ENCODE results near the gene TPRN.
"Not testable (repeated sequence)": the region's sequence is repeated elsewhere in the genome, so short reads cannot be mapped to it uniquely, and the experiment has no call there.

The TPRN gene, protein sequence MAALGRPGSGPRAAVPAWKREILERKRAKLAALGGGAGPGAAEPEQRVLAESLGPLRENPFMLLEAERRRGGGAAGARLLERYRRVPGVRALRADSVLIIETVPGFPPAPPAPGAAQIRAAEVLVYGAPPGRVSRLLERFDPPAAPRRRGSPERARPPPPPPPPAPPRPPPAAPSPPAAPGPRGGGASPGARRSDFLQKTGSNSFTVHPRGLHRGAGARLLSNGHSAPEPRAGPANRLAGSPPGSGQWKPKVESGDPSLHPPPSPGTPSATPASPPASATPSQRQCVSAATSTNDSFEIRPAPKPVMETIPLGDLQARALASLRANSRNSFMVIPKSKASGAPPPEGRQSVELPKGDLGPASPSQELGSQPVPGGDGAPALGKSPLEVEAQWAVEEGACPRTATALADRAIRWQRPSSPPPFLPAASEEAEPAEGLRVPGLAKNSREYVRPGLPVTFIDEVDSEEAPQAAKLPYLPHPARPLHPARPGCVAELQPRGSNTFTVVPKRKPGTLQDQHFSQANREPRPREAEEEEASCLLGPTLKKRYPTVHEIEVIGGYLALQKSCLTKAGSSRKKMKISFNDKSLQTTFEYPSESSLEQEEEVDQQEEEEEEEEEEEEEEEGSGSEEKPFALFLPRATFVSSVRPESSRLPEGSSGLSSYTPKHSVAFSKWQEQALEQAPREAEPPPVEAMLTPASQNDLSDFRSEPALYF

DNA sequence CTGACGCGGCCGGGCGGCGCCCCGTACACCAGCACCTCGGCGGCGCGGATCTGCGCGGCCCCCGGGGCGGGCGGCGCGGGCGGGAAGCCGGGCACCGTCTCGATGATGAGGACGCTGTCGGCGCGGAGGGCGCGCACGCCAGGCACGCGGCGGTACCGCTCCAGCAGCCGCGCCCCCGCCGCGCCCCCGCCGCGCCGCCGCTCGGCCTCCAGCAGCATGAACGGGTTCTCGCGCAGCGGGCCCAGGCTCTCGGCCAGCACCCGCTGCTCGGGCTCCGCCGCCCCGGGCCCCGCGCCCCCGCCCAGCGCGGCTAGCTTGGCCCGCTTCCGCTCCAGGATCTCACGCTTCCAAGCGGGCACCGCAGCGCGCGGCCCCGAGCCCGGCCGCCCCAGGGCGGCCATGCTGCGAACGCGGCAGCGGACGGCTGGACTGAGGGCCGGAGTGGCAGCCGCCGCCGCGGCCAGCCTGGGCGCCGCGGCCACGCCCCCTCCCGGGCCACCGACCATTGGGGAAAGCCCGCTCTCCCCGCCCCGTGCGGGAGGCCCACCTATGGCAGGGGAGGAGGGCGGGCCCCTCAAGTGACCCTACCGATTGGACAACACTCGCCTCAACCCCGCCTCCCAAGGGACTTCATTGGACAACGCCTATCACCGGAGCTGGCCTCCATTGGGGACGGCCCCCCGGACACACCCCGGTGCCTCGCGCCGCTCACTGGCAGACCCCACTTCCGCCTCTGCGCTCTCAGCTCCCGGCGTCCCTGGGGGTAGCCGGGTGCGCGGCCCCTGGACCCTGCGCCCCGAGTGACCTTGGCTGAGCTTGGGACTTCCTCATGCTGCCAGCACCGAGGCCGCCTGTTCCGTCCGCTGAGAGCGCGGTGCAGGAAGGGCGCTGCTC, at the start of gene TPRN:
Gene TPRN, minus strand, starts transcription at position 431 of the 894 bp plus-strand sequence. Its CDS starts 30 bp downstream, at position 401.
- H3K4me3 ChIP-seq (ENCODE audit: low read depth, low read length) = peak within 1 kb of the TSS; percentile 53

DNA sequence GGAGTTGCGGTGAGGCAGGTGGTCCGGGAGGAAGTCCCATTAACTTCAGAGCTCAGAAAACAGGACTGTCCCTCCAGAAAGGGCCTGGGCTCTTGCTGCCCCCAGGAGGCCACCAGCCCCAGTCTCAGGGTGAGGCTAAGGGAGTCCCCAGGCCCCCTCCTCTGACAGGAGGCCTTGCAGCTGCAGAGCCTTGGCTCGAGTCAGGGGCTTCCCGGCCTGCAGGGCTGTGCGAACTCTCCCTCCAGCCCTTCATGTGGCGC, 47.3 kb upstream of the TPRN start:
- H3K4me3 ChIP-seq (ENCODE audit: low read depth, low read length) = no peak overlapping the region

DNA sequence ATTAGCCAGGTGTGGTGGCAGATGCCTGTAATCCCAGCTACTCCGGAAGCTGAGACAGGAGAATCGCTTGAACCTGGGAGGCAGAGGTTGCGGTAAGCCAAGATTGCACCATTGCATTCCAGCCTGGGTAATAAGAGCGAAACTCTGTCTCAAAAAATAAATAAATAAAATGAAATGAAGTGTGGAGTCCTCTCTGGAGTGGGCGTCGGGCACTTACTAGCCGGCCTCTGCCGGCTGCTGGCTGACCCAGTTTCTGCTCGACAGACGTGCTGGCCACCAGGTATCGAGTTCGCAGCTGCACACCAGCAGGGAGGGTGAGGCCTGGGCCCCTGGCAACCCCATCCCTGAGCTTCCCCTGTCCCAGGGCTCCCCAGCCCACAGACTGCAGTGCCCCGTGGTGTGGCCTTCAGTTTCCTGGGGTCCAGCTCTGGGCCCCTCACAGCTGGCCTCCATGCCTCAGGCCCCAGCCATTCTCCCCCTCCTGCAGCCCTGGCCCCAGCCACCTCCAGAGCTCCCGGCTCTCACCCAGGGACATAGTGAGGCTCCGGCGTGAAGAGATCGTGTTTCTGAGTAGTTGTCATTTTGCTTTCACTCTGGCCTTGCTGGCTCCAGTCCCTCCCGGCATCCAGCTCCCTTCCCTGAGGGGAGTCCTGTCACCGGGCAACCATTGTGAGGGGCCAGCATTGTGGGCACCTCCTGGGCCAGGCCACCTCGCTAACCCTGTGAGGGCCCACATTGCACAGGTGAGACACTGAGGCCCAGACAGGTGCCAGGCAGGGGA, 46.8 kb upstream of the TPRN start:
- no peak overlapping the region for H3K4me3 ChIP-seq (ENCODE audit: low read depth, low read length)

DNA sequence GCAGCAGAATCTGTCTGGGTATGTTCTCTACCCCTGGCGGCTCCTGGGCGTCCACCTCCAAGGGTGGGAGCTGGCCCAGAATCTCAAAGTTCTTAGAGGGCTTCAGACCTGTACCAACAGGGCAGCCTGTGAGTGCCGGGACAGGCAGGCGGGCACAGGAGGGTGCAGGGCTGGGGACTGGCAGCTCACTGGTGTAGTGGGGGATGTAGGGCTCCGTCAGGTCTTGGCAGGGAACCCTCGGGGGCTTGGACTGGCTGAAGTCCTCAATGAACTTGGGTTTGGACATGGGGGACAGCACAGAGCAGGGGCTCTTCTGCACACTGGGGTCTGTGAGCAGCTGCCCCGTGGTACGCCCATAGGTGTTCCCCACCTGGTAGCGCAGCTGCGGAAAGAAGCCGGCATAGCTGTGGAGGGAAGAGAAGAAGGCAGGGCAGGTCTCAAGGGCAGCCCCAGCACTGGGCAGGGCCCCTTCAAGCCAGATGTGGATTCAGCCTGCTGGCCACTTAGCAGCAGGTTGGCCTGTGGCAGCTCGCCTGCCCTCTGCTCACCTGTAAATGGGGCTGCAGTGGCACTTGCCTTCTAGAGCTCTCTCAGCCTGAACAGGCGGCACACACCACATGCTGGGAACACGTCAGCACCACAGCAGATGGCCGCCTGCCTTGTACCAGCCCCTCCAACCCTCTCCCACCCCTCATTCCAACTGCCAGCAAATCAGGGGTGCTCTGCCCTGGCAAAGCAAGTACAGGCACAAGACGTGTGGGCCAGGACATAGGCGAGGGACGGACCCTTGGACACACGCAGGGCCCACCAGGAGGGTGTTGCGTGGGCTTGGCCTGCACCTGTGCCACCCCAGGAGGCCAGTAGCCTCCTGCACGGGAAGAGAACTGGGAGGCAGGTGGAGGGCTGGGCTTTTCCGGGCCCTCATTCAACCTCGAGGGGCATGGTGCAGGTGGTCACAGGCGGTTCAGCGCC, 45.2 kb upstream of the TPRN start:
- no peak overlapping the region for H3K4me3 ChIP-seq (ENCODE audit: low read depth, low read length)

DNA sequence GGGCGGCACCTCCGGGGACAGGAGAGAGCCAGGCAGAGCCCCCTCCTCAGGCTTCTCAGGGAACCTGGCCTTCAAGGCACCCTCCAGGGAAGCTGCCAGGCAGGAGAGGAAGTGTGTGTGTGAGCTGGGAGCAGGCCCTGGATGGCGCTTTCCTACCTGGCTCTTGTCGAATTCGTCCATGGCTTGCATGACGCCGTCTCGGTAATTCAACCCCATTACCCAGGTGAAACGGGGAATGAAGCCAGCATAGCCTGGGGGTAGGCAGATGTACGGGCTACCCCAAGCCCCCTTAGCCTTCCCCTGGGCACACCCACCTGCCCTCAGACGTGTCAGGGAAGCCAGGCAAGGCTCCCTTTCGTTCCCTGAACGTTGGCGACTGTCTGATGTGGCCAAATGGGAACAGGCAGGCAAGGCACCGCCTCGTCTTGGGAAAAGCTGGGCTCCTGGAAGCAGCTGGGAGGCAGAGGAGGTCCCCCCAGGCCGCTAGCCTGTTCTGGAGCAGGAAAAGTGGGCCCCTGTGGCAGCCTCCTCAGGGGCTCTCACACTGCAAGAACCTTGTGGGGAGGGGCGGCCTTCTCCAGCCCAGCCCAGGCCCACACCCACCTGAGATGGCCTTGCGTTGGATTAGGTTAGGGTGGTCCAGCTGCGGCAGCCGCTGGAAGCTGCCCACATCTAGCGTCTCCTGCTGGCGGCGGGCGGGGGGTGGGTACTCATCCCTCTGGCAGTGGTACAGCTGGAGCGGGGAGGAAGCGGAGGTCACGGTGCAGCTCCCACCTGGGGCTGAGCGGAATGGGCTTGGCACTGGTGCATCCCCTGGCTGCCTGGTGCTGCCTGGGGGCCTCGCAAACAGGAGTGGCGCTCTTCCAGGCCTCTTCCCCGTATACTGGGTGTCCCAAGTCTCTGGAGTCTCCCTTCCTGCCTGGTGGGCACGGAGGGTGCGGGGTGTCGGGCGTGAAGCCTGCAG, 44.2 kb upstream of the TPRN start:
- H3K4me3 ChIP-seq (ENCODE audit: low read depth, low read length) = no peak overlapping the region

DNA sequence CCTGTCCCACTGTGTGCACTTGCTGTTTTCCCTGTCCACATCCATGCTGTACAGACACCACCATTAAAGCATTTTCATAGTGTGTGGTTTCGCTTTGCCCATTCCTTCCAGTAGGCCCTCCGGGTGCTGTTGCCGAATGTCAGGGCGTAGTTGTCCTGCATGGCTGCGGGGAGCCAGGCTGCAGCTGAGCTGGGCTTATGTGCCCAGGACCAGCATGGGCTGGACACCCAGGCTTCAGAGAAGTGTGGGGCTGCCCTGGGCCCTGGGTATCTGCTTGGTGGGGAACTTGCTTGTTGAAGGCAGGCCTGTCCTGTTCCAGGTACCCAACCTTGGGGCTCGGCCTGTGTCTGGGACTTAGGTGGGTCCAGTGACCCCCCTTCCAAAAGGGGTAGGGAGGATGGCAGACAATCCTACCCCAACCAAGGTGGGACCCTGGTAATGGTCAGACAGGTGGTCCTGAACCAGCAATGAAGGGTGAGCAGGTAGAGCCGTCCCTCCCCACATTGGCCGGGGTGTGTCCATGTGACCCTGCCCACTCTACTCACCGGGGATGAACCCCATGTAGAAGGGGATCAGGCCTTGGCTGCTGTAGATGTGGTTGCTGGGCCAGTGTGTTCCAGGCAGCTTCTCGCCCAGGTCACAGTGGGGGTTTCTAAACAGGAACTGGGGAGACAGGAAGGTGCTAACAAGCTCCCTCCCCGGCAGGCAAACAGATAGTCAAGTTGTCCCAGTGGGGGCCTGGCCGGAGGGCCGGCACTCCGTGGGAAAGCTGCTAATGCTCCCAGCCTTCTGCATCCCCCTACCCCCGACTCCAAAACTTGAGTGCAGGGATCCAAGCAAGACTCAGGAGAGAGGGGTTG, 43.3 kb upstream of the TPRN start:
- no peak overlapping the region for H3K4me3 ChIP-seq (ENCODE audit: low read depth, low read length)

DNA sequence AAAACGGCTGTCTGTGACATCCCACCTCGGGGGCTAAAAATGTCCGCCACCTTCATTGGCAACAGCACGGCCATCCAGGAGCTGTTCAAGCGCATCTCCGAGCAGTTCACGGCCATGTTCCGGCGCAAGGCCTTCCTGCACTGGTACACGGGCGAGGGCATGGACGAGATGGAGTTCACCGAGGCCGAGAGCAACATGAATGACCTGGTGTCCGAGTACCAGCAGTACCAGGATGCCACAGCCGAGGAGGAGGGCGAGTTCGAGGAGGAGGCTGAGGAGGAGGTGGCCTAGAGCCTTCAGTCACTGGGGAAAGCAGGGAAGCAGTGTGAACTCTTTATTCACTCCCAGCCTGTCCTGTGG, 42.7 kb upstream of the TPRN start:
- not testable (repeated sequence) for H3K4me3 ChIP-seq (ENCODE audit: low read depth, low read length)

DNA sequence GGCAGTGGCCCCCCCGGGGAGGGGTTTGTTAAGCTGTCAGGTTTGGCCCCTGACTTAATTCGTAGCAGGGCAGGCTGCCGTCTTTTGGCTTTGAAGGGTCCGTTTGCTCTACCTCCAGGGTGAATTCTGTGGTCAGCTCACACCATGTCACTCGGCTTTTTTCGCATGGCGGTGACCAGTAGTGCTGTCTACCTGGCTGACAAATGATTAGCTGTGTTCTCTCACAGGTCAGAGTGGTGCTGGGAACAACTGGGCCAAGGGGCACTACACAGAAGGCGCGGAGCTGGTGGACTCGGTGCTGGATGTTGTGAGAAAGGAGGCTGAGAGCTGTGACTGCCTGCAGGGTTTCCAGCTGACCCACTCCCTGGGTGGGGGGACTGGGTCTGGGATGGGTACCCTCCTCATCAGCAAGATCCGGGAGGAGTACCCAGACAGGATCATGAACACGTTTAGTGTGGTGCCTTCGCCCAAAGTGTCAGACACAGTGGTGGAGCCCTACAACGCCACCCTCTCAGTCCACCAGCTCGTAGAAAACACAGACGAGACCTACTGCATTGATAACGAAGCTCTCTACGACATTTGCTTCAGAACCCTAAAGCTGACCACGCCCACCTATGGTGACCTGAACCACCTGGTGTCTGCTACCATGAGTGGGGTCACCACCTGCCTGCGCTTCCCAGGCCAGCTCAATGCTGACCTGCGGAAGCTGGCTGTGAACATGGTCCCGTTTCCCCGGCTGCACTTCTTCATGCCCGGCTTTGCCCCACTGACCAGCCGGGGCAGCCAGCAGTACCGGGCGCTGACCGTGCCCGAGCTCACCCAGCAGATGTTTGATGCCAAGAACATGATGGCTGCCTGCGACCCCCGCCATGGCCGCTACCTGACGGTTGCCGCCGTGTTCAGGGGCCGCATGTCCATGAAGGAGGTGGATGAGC, 42.0 kb upstream of the TPRN start:
- peak overlapping the region; percentile 89 for H3K4me3 ChIP-seq (ENCODE audit: low read depth, low read length)

DNA sequence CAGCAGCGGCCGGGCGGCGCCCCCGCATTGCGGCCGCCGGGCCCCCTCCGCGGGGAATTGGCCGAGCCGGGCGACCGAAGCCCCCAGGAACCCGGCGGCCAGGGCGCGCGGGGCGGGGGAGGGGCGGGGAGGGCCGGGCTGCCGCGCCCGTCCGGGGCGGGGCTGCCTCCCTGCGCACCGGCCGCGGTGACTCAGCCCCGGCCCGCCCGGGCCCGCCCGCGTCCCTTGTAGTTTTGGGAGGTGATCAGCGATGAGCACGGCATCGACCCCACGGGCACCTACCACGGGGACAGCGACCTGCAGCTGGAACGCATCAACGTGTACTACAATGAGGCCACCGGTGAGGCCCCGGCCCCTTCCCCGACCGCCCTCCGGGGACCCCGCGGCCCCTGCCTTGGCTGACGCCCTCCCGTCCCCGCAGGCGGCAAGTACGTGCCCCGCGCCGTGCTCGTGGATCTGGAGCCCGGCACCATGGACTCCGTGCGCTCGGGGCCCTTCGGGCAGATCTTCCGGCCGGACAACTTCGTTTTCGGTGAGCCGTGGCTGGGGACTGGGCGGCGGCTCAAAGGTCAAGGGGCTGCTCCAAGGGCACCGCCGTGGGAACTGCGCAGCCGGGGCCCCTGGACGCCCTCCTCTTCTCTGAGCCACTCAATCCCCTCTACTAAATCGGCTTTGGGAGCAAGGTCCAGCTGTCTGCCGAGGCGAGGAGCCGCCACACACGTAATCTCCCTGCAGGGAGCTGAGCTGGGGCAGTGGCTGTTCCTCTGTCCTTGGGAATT, 41.1 kb upstream of the TPRN start:
- H3K4me3 ChIP-seq (ENCODE audit: low read depth, low read length) = peak overlapping the region; percentile 89

DNA sequence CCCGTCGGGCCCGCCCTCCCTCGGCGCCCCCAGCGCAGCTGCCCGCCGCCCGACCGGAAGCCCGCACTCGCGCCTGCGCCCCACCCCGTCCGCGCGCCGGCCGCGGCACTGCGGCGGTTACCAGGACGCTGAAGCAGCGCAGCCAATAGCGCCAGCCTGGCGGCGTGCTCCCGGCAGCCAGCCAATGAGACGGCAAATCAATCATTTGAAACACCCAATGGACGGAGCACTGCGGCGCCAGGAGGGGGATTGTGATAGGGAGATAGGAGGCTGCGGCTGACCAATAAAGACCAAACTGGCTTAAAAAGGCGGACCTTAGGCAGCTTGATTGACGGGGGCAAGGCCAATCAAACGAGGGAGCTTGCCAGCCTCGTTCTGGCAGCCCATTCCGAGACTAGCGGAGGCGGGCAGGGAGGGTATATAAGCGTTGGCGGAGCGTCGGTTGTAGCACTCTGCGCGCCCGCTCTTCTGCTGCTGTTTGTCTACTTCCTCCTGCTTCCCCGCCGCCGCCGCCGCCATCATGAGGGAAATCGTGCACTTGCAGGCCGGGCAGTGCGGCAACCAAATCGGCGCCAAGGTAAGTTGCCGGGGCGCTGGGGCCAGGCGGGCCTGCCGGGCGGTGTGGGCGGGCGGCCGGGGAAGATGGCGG, 40.4 kb upstream of the TPRN start, which contains the start of gene TUBB4B:
Gene TUBB4B, plus strand, starts transcription at position 447 of the 649 bp plus-strand sequence. Its CDS starts 74 bp downstream, at position 521.
- peak within 1 kb of the TSS; percentile 89 for H3K4me3 ChIP-seq (ENCODE audit: low read depth, low read length)

DNA sequence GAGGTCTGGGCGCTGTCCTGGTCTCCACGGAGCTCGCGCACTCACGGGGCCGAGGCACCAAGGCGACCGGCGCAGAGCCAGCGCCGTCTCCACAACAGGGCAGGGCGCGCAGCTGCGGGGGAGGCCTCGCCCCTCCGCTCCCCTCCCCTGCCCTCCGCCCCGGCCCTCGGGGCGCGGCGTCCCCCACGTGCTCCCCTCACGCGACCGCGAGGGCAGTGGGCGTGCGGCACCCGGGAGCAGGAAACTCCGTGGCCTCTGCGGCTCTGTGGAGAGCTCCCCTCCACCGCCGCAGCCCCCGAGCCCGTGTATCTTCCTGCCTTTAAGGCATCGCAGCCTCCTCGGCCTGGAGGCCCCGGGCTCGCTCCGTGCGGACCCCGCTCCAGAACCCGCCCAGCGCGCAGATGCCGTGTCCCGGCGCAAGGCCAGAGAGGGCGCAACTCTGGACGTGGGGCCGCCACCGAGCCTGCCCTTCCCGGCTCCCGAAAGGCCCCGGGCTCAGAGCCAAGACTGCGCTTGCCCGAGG, 39.8 kb upstream of the TPRN start:
- H3K4me3 ChIP-seq (ENCODE audit: low read depth, low read length) = peak overlapping the region; percentile 69

DNA sequence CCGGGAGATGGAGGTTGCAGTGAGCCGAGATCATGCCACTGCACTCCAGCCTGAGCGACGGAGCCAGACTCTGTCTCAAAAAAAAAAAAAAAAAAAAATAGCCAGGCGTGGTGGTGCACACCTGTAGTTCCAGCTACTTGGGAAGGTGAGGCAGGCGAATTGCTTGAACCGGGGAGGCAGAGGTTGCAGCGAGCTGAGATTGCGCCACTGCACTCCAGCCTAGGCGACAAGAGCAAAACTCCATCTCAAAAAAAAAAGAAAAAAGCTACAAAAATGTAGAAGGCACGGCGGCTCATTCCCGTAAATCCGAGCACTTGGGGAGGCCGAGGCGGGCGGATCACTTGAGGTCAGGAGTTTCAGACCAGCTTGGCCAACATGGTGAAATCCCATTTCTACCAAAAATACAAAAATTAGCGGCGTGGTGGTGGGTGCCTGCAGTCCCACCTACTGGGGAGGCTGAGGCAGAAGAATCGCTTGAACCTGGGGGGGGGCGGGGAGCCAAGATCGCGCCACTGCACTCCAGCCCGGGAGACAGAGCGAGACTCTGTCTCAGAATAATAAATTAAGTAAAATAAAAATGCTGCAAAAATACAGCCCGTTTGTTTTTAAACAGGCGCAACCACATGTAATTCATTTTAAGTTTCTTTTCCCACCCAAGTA, 39.1 kb upstream of the TPRN start:
- peak overlapping the region; percentile 69 for H3K4me3 ChIP-seq (ENCODE audit: low read depth, low read length)

DNA sequence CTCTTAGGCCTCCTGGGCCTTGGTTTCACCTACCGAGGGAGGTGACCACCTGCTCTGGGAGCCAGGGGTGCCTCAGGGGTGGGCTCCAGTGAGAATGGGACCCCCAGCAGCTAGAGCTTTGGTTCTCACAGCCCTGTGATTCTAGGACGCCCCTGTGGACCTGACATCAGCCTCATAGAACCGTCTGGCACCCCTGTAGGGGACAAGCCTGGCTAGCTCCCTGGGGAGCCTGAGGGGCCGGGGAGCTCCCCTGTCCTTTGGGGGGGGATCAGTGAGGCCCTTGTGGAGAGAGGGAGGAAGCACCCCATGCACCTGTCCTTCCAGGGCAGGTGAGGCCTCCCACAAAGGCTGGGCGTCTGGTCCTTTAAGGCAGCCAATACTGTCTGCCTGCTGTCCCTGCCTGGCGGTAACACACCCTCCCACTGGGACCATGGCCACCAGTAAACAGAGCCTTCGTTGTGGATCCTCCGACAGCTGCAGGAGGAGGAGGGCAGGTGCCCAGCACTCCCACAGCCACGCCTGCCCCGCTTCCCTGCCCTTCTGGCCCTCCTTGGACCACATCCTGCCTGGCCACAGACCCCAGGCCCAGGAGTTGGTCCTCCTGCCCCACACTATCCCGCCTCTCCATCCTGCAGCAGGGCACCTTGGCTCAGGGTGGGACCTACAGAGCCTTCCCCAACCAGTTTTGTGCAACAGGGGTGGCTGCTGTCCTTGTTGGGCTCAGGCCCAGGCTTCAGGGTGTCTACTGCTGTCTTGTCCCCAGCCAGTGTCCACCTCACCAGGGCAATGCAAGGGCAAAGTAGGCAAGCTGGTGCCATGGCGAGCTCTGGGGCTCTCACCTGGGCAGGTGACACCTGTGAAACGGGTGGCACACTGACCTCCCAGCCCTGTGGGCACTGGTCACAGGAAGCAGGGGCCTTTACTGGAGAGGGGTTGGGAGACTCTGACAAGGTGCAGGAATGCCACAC, 37.5 kb upstream of the TPRN start:
- no peak overlapping the region for H3K4me3 ChIP-seq (ENCODE audit: low read depth, low read length)
